Endothelial cell of umbilical vein (primary cell): ENCODE data around the gene PAK5. TPM values are rescaled to one million over a fixed set of nuclear protein-coding genes. Genes with fewer than 3 reads are reported as not detected.

Experiments
- BruUV-seq: library from RNA; stranded (reverse); fragments of 400-500 nt; replicated peaks from 2 replicates; lab custom pipeline; 2021; lab: Mats Ljungman, UMichigan
- CTCF ChIA-PET: fragments of 300-600, 350-600 bp; sonication (Branson Sonifier 250); formaldehyde crosslinking; loops from one replicate; lab custom pipeline; 2021; ENCODE audit warnings: antibody characterized with exemption, inconsistent platforms; lab: Charles Lee
- POLR2A ChIA-PET: fragments of 300-600, 350-600 bp; sonication (Branson Sonifier 250); formaldehyde crosslinking; loops from one replicate; lab custom pipeline; 2021; ENCODE audit warnings: antibody characterized with exemption, inconsistent platforms; lab: Charles Lee
- DNase-seq: peaks from one replicate; pipeline ENCODE4 v3.0.0-alpha.2; 2011; ENCODE audit warnings: low read depth, low spot score
- FAIRE-seq: peaks from 2 replicates; lab custom pipeline; 2011; peaks lifted over from hg19 to GRCh38; lab: Jason Lieb, UNC
- H2AFZ ChIP-seq: 2 replicates; pipeline ENCODE4 v1.6.0; 2012; ENCODE audit warnings: low read depth, low read length, control low read depth, inconsistent platforms
- H3K27ac ChIP-seq: 2 replicates; pipeline ENCODE4 v1.5.1; 2011; ENCODE audit warnings: low read depth, mild to moderate bottlenecking, control low read depth, low read length, moderate library complexity; ENCODE audit not compliant: insufficient read depth
- H3K27me3 ChIP-seq, 2 experiments: 2 replicates each; pipeline versions ENCODE4 v1.6.0 to v1.6.1; 2011; ENCODE audit warnings: low read length in 2 of 2, mixed read lengths in 1 of 2; ENCODE audit not compliant: control insufficient read depth in 2 of 2, insufficient read depth in 2 of 2
- H3K36me3 ChIP-seq, 2 experiments: 2 replicates in 1 of 2; 3 replicates in 1 of 2; pipeline ENCODE4 v1.5.1; 2011; ENCODE audit warnings: low read length in 2 of 2, mild to moderate bottlenecking in 1 of 2, moderate library complexity in 1 of 2; ENCODE audit not compliant: control insufficient read depth in 2 of 2, insufficient read depth in 2 of 2; ENCODE audit errors: extremely low read depth in 1 of 2
- H3K4me1 ChIP-seq: 3 replicates; pipeline ENCODE4 v1.5.1; 2011; ENCODE audit warnings: mild to moderate bottlenecking, low read length; ENCODE audit not compliant: control insufficient read depth, insufficient read depth; ENCODE audit errors: extremely low read depth
- H3K4me2 ChIP-seq: 2 replicates; pipeline ENCODE4 v1.6.1; 2011; ENCODE audit warnings: low read length, control low read depth, mixed read lengths; ENCODE audit not compliant: insufficient read depth
- H3K4me3 ChIP-seq, 3 experiments: fragments of 200-600 bp in 1 of 3; sonication (generic), shearing (Covaris generic) in 1 of 3; replicated peaks in 1 of 3; 2 replicates each; pipeline ENCODE4 v1.5.1; 2011 to 2016; ENCODE audit warnings: control low read depth in 3 of 3, low read length in 3 of 3, mild to moderate bottlenecking in 2 of 3, inconsistent platforms in 1 of 3, low read depth in 1 of 3, moderate library complexity in 1 of 3; ENCODE audit not compliant: insufficient read depth in 1 of 3
- H3K79me2 ChIP-seq: 2 replicates; pipeline ENCODE4 v1.6.0; 2012; ENCODE audit warnings: low read length, inconsistent platforms; ENCODE audit not compliant: control insufficient read depth, insufficient read depth
- H3K9ac ChIP-seq: replicated peaks from 2 replicates; pipeline ENCODE3; 2011; ENCODE audit warnings: low read length, control low read depth; ENCODE audit not compliant: insufficient read depth; ENCODE audit errors: extremely low read depth
- H3K9me1 ChIP-seq: replicated peaks from 3 replicates; pipeline ENCODE4 v1.6.0; 2011; ENCODE audit warnings: mild to moderate bottlenecking, low read length; ENCODE audit not compliant: control insufficient read depth, insufficient read depth; ENCODE audit errors: extremely low read depth
- H3K9me3 ChIP-seq: replicated peaks from 2 replicates; pipeline ENCODE4 v1.5.1; 2012; ENCODE audit warnings: low read length, inconsistent platforms; ENCODE audit not compliant: control insufficient read depth, insufficient read depth
- H4K20me1 ChIP-seq: replicated peaks from 2 replicates; pipeline ENCODE3; 2011; ENCODE audit warnings: mild to moderate bottlenecking, low read length; ENCODE audit not compliant: control insufficient read depth, insufficient read depth; ENCODE audit errors: extremely low read depth
- CTCF ChIP-seq, 2 donors: IDR thresholded peaks; 1 replicate in 1 of 2; 2 replicates in 1 of 2; pipeline ENCODE4 v1.5.1; 2011; ENCODE audit warnings: low read length in 2 of 2, mild to moderate bottlenecking in 2 of 2, moderate library complexity in 2 of 2, control low read depth in 1 of 2, inconsistent platforms in 1 of 2, low read depth in 1 of 2; ENCODE audit not compliant: insufficient read depth in 1 of 2; ENCODE audit errors: extremely low read depth in 1 of 2
- EZH2 ChIP-seq: IDR thresholded peaks from 2 replicates; pipeline ENCODE4 v1.6.1; 2012; ENCODE audit warnings: borderline replicate concordance, low read depth, mild to moderate bottlenecking, moderate library complexity, low read length, inconsistent platforms; ENCODE audit not compliant: severe bottlenecking
- FOS ChIP-seq: IDR thresholded peaks from 2 replicates; pipeline ENCODE4 v1.6.1; 2011; ENCODE audit warnings: mild to moderate bottlenecking, low read length, moderate library complexity, borderline replicate concordance; ENCODE audit not compliant: insufficient read depth
- GATA2 ChIP-seq: IDR thresholded peaks from 2 replicates; pipeline ENCODE4 v1.7.0; 2011; ENCODE audit warnings: low read depth, mild to moderate bottlenecking, moderate library complexity, mixed read lengths, low read length; ENCODE audit not compliant: insufficient read length, insufficient read depth
- JUN ChIP-seq: IDR thresholded peaks from 2 replicates; pipeline ENCODE4 v1.6.1; 2011; ENCODE audit warnings: borderline replicate concordance, low read depth; ENCODE audit not compliant: insufficient read length, insufficient read depth
- MAX ChIP-seq: IDR thresholded peaks from 2 replicates; pipeline ENCODE4 v1.6.1; 2011; ENCODE audit not compliant: insufficient read depth, insufficient read length
- MYC ChIP-seq: IDR thresholded peaks from one replicate; pipeline ENCODE4 v1.6.1; 2011; ENCODE audit warnings: mild to moderate bottlenecking, low read depth, low read length
- POLR2A ChIP-seq: IDR thresholded peaks from 2 replicates; pipeline ENCODE4 v1.6.1; 2012; ENCODE audit warnings: low read depth, mild to moderate bottlenecking, control low read depth, low read length
- POLR2AphosphoS5 ChIP-seq: IDR thresholded peaks from 2 replicates; pipeline ENCODE4 v1.6.1; 2012; ENCODE audit warnings: low read depth, mild to moderate bottlenecking, control low read depth, low read length, moderate library complexity; ENCODE audit not compliant: insufficient read depth
- dilution Hi-C: fragments of 300-500 bp; cut with MboI; formaldehyde crosslinking; loops from one replicate; pipeline ENCODE4 v1.15.0; 2019; ENCODE audit warnings: low sequenced_read_pairs; ENCODE audit not compliant: extremely low pct_ligation_motif_present
- intact Hi-C: fragments of 100-400 bp; cut with micrococcal nuclease; formaldehyde crosslinking; loops from one replicate; pipeline ENCODE4 v1.10.0; 2022
- polyA plus RNA-seq, 4 experiments: library from polyadenylated mRNA; depleted of rRNA in 3 of 4; stranded (reverse) in 3 of 4; unstranded in 1 of 4; fragments of >200 nt; gene quantifications; 2 replicates each; pipeline versions ENCODE4 v1.2.1 to v1.2.3, GENCODE V29; 2011 to 2012; ENCODE audit warnings: missing spikeins in 1 of 4
- total RNA-seq: library from RNA; stranded (reverse); gene quantifications from 2 replicates; pipeline ENCODE4 v1.2.3, GENCODE V29; 2021

The PAK5 gene
- total and polyA plus RNA-seq, 2 donors (not counting 3 experiments of a cell fraction or from before 2014, with no cell fraction given) = not detected

- Histone ChIP-seq H3K4me2 (no peak overlapping the region), H3K27ac (no peak overlapping the region), H3K4me1 (no peaks in the 10 kb centered on the region), H3K4me3 (no peak overlapping the region), H3K9ac (no peak overlapping the region), H3K79me2 (no peaks in the 10 kb centered on the region), H3K36me3 (no peaks in the 10 kb centered on the region), H3K27me3 (no peaks in the 10 kb centered on the region), H3K9me1 (no peaks in the 10 kb centered on the region), H3K9me3 (no peaks in the 10 kb centered on the region), H4K20me1 (no peaks in the 10 kb centered on the region), H2AFZ (no peak overlapping the region)
- DNase-seq (no peak), FAIRE-seq (no peak)
- dilution Hi-C loops = no loop called here
- POLR2A ChIA-PET = no interaction called here
- no TSS peak for BruUV-seq
- CTCF ChIA-PET = interaction anchor here (0.6 to 1.3 kb wide), 2 partner anchors 17 to 23 kb away, joined by 3 to 4 read pairs; no protein-coding TSS in a partner anchor
- intact Hi-C loops = no loop called here
- TF ChIP-seq CTCF (IDR thresholded peaks at IDR 0.05; ENCODE audit: extremely low read depth in 1 of 2, insufficient read depth in 1 of 2, low read depth in 1 of 2, low read length in 2 of 2) = no peak
- no peak for TF ChIP-seq POLR2AphosphoS5
- no peak for TF ChIP-seq FOS
- no peak for TF ChIP-seq JUN
- TF ChIP-seq EZH2 = no peak
- no peak for TF ChIP-seq MAX
- no peak for TF ChIP-seq POLR2A
- no peak for TF ChIP-seq GATA2
- TF ChIP-seq MYC = no peak
These were observed 47.4 kb upstream of the PAK5 start for GRCh38 chr20:9886227-9886626.
